ENCODE data around the gene PRKAR2A.
"Not testable (repeated sequence)": the region's sequence is repeated elsewhere in the genome, so short reads cannot be mapped to it uniquely, and the experiment has no call there.

PRKAR2A gene

DNA sequence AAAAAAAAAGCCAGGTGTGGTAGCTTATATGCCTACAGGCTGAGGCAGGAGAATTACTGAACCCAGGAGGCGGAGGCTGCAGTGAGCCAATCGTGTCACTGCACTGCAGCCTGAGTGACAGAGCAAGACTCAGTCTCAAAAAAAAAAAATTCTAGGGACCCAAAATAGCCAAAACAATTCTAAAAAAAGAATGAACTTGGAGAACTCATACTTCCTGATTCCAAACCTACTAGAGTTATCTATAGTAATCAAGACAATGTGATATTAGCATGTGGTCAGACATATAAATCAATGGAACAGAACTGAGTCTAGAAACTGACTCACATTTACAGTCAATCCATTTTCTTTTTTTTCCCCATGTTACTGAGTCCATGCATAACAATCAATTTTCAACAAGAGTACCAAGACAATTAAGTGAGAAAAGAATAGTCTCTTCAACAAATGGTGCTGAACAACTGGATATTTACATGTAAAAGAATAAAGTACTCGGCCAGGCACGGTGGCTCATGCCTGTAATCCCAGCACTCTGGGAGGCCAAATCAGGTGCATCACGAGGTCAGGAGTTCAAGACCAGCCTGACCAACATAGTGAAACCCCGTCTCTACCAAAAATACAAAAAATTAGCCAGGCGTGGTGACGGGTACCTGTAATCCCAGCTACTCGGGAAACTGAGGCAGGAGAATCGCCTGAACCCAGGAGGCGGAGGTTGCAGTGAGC lies 11.9 kb downstream of the PRKAR2A start:
- DNase-seq = no peak

GRCh38 chr3:48832684-48833083 lies 15.0 kb downstream of the PRKAR2A start:
- DNase-seq = no peak

GRCh38 chr3:48830715-48831114 lies 17.0 kb downstream of the PRKAR2A start:
- no peak for DNase-seq

DNA sequence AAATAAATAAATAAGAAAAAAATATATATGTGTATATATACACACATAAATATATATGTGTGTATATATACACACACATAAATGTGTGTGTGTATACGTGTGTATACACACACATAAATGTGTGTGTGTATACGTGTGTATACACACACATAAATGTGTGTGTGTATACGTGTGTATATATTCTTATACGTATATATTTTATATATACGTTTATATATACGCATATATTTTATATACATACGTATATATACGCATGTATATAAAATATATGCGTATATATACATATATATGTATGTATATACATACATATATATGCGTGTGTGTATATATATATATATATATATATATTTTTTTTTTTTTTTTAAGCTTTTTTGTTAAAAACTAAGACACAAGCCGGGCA lies 18.1 kb downstream of the PRKAR2A start:
- not testable (repeated sequence) for DNase-seq

- not testable (repeated sequence) for DNase-seq
Measured at GRCh38 chr3:48827874-48828273, 19.8 kb downstream of the PRKAR2A start.

GRCh38 chr3:48826451-48826850 lies 21.2 kb downstream of the PRKAR2A start:
- DNase-seq = no peak

DNA sequence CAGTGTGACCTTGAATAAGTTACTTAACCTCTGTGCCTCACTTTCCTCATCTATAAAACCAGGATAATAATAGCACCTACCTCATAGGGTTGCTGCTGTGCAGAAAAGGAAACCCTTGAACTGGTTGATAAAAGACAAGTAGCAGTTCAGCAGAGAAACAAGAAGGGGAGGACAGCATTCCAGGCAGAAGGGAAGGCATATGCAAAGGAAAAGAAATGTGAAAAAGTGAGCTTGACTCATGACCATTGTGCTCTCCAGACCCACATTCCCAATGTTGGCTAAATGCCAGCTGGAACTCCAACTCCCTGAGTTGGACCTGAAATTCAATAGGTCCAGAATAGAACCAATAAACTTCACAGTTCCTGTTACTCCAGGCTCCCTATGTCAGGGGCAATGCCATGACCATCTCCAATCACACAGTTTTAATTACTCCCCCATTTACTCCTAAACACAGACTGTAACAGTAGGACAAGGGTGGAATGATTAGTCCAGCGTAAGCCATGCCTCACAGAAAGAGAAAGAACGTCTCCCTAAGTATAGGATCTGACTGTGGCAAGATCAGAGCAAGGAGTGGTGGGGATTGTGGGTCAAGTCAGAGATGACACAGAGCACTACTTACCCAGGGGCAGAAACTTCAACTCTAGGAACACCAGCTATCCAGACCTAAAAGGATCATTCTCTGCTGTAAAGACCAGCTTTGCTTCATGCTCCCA lies 26.9 kb downstream of the PRKAR2A start:
- no peak for DNase-seq

GRCh38 chr3:48819234-48820221 lies 28.1 kb downstream of the PRKAR2A start:
- no peak for DNase-seq

DNA sequence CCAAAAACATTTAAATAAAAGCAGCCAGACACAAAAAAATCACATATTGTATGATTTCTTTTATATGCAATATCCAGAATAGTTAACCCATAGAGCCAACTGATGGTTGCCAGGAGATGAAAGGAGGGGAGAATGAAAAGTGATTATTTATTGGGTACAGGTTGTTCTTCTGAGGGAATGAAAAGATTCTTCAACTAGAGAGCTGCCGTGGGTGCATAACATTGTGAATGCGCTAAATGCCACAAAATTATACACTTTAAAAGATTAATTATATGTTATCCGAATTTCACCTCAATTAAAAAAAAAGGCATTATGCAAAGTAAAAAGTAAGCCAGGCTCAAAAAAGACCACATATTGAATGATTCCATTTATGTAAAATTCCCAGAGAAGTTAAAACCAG lies 36.1 kb downstream of the PRKAR2A start:
- DNase-seq = no peak

DNA sequence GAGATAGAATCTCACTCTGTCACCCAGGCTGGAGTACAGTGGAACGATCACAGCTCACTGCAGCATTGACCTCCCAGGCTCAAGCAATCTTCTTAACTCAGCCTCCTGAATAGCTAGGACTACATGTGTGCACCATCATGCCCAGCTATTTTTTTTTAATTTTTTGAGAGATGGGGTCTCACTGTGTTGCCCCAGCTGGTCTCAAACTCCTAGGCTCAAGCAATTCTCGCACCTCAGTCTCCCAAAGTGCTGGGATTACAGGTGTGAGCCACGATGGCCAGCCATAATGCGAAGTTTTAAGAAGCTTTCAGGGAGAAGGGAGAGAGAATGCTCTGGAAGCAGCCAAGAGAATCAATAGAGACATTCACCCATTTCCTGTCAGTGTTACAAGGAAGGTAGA lies 42.7 kb downstream of the PRKAR2A start:
- DNase-seq = no peak

DNA sequence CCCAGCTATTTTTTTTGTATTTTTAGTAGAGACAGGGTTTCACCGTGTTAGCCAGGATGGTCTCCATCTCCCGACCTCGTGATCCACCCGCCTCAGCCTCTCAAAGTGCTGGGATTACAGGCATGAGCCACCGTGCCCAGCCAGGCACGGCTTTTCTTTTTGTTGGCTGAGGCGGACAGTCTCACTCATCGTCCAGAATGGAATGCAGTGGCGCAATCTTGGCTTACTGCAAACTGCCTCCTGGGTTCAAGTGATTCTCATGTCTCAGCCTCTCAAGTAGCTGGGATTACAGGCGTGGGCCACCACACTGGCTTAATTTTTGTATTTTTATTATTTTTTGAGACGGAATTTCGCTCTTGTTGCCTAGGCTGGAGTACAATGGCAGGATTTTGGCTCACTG lies 46.8 kb downstream of the PRKAR2A start:
- not testable (repeated sequence) for DNase-seq

GRCh38 chr3:48798998-48799397 lies 48.7 kb downstream of the PRKAR2A start:
- DNase-seq = no peak

DNA sequence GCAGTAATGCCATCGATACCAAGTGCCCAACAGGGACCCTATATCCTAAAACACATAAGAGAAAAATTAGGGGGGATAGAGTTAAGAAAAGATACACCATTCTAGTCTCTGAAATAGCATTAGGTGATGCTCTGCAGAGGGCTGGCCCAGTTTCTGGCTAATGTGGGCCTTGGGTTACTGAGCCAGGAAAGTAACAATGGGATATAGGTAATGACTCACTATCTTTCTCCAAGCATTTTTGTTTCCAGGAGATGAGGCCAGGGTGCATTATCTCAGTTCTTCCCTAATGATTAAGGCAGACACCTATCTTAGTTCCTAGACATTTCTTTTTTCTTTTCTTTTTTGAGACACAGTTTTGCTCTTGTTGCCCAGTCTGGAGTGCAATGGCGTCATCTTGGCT lies 50.0 kb downstream of the PRKAR2A start:
- DNase-seq = no peak

DNA sequence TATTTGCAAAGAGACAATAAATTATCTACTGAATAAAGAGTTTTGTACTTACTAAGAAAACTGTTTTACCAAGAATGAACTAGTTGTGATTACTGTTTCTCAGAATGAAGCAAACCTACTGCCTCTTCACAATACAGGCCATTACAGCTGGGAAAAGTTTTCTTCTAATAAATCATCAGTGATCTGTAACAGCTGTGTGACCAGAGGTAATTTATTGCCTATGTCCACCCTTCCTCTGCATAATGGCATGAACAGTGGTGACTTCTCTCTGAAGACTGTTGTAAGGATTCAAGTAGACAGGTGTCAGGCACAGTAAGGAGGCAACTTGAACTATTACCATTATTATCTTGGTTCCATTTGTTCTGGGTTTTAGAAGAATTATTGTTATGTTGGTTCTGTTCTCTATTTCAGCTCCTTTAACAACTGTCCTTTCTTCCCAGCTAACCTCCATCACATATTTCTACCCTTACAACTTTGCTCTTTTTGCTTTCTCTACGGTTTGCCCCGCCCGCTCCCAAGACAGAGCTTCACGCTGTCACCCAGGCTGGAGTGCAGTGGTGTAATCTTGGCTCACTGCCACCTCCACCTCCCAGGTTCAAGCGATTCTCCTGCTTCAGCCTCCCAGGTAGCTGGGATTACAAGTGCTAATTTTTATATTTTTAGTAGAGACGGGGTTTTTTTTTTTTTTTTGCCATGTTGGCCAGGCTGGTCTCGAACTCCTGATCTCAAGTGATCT lies 51.5 kb downstream of the PRKAR2A start:
- no peak for DNase-seq

DNA sequence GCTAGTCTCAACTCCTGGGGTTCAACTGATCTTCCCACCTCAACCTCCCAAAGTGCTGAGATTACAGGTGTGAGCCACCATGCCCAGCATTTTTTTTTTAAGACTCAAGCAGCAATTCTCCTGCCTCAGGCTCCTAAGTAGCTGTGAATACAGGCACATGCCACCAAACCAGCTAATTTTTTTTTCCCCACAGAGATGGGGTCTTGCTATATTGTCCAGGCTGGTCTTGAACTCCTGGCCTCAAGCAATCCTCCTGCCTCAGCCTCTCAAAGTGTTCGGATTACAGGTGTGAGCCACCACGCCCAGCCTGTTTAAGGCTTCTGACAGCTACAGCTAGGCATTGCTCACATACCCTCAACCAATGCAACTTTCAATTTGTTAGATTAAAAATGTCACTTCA lies 54.2 kb downstream of the PRKAR2A start:
- DNase-seq = not testable (repeated sequence)

- DNase-seq = no peak
Measured at GRCh38 chr3:48789665-48790064, 58.0 kb downstream of the PRKAR2A start.

DNA sequence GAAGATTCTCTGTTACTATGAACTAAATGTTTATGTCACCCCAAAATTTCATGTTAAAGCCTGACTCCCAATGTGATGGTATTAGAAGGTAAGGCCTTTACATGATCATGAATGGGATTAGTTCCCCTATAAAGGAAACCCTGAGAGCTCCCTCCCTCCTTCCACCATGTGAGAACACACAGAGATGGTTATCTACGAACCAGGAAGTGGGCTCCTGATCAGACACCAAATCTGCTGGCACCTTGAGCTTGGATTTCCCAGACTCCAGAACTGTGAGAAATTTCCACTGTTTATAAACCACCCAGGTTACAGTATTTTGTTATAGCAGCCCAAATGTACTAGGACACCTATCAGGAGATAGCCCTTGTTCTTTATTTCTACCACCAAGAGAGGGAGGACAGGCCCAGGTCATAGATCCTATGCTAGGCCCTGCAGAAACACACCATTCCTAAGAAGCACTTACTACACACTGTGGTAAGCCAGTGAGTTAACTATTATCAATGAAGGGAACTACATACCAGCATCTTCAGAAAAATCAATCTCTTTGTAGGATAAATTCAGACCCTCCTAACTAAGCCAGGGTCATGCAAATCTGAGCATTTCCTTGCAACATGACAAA lies 59.0 kb downstream of the PRKAR2A start:
- DNase-seq = no peak

DNA sequence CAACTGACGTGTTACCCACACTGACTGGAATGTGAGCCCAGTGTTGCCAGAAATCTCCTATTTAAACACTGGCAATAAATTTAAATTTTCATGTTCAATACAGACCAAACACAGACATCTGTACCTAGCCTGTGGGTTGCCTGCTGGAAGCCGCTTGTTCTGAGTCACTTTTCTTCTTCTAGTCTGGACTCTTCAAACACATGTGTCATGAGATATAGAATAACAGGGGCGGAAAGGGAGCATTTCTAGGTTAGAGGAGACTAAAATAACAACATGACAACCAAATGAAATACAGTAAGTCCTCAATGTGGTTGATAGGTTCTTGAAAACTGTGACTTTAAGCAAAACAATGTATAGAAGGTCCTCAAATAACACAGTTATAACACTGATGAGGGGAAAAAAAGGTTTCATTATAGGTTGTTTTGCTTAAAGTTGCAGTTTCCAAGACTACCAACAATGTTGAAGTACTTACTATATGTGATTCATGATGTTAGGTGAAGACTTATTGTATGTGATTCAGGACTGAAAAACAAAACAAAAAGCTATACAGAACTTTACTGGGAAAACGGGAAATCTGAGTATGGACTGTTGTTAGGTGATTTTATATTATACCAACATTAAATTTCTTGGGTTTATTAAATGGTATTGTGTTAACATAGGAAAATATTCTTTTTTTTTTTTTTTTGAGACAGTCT lies 63.1 kb downstream of the PRKAR2A start:
- DNase-seq = no peak

- DNase-seq = no peak
Measured at GRCh38 chr3:48783304-48783703, 64.4 kb downstream of the PRKAR2A start.

- no peak for DNase-seq
Measured at GRCh38 chr3:48782046-48782445, 65.6 kb downstream of the PRKAR2A start.

- not testable (repeated sequence) for DNase-seq
Measured at GRCh38 chr3:48778565-48778964, 69.1 kb downstream of the PRKAR2A start.
